Measurements from ENCODE around the gene ARHGAP40.

ARHGAP40 gene

DNA sequence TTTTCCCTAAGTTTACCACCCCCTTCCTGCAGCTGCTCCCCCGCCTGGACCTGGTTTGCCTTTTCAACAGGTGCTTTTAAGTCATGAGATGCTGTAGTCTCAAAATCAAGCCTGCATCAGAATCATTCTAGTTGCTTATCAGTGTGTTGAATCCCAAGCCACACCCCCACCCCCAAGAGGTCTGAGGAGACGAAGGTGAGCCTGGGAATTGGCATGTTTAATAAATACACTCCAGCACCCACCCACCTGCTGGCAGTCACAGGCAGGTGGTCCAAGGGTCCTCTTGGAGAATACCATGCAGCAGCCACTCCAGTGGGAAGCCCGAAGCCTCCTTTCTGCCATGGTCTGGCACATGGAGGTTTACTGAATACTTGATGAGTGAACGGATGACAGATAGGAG lies 21.7 kb upstream of the ARHGAP40 start:
- H3K9ac ChIP-seq (ENCODE audit: low read depth, low read length) = no peak overlapping the region
- no peak overlapping the region for H3K27ac ChIP-seq (ENCODE audit: low read length)
- H4K20me1 ChIP-seq (ENCODE audit: insufficient read depth, low read length) = no peaks in the 10 kb centered on the region
- H3K27me3 ChIP-seq (ENCODE audit: insufficient read depth, low read length, poor library complexity) = no peaks in the 10 kb centered on the region
- TF ChIP-seq, protein P1, sequence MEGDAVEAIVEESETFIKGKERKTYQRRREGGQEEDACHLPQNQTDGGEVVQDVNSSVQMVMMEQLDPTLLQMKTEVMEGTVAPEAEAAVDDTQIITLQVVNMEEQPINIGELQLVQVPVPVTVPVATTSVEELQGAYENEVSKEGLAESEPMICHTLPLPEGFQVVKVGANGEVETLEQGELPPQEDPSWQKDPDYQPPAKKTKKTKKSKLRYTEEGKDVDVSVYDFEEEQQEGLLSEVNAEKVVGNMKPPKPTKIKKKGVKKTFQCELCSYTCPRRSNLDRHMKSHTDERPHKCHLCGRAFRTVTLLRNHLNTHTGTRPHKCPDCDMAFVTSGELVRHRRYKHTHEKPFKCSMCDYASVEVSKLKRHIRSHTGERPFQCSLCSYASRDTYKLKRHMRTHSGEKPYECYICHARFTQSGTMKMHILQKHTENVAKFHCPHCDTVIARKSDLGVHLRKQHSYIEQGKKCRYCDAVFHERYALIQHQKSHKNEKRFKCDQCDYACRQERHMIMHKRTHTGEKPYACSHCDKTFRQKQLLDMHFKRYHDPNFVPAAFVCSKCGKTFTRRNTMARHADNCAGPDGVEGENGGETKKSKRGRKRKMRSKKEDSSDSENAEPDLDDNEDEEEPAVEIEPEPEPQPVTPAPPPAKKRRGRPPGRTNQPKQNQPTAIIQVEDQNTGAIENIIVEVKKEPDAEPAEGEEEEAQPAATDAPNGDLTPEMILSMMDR (IDR thresholded peaks at IDR 0.05; ENCODE audit: borderline replicate concordance, extremely low read depth, low read length, poor library complexity, severe bottlenecking) = no peak
- TF ChIP-seq EZH2 (IDR thresholded peaks at IDR 0.05; ENCODE audit: borderline replicate concordance, low read depth, low read length, severe bottlenecking) = no peak
- no peak overlapping the region for H2AFZ ChIP-seq (ENCODE audit: low read depth, low read length)
- no peak overlapping the region for H3K4me3 ChIP-seq (ENCODE audit: low read depth in 1 of 2, low read length in 2 of 2)
- H3K4me1 ChIP-seq (ENCODE audit: insufficient read depth, low read length) = no peaks in the 10 kb centered on the region
- DNase-seq (no peak), ATAC-seq (ENCODE audit: insufficient read depth, low read depth) (no peak)
- peaks cover 24% of the 10 kb centered on the region for H3K36me3 ChIP-seq (ENCODE audit: insufficient read depth, low read length)
- H3K4me2 ChIP-seq (ENCODE audit: insufficient read depth, low read length) = no peak overlapping the region
- H3K9me3 ChIP-seq (ENCODE audit: insufficient read depth, low read length, severe bottlenecking) = no peaks in the 10 kb centered on the region
- no peaks in the 10 kb centered on the region for H3K79me2 ChIP-seq (ENCODE audit: insufficient read depth, low read length)

DNA sequence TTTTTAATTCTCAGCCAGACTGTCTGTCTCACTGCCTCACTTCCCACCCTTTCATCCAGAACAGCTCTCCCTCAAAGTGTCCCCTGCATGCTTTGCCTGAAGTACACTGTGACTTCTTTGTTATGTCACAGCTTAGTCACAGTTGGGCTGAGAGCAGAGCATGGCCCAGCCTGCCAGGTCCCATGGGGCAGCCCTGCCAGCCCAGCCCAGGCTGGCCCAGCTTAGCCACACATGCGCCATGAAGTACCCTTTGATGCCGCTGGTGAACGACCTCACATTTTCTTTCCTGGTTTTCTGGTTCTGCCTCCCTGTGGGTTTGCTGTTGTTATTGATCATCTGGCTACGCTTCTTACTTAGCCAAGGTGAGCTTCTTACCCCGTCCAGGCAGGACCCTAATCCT lies 20.6 kb upstream of the ARHGAP40 start, which contains the start of gene ADIG:
TSS of gene ADIG (plus strand) at position 185 of the 400 bp plus-strand sequence. CDS start at position 239, 54 bp downstream.
- H4K20me1 ChIP-seq (ENCODE audit: insufficient read depth, low read length) = no peaks in the 10 kb centered on the region; the same call in 1 of the 2 replicates
- H2AFZ ChIP-seq (ENCODE audit: low read depth, low read length) = no peak within 1 kb of the TSS
- H3K27ac ChIP-seq (ENCODE audit: low read length) = no peak within 1 kb of the TSS
- ATAC-seq (ENCODE audit: insufficient read depth, low read depth) (peak; percentile 53; the same call in 2 of the 3 replicates), DNase-seq (no peak)
- H3K79me2 ChIP-seq (ENCODE audit: insufficient read depth, low read length) = no peaks in the 10 kb centered on the region
- no peak within 1 kb of the TSS for H3K4me2 ChIP-seq (ENCODE audit: insufficient read depth, low read length)
- H3K9me3 ChIP-seq (ENCODE audit: insufficient read depth, low read length, severe bottlenecking) = no peaks in the 10 kb centered on the region
- no peaks in the 10 kb centered on the region for H3K4me1 ChIP-seq (ENCODE audit: insufficient read depth, low read length)
- no peak within 1 kb of the TSS for H3K4me3 ChIP-seq (ENCODE audit: low read depth in 1 of 2, low read length in 2 of 2)
- H3K36me3 ChIP-seq (ENCODE audit: insufficient read depth, low read length) = peaks cover 13% of the 10 kb centered on the region; the same call in 1 of the 2 replicates
- no peak within 1 kb of the TSS for H3K9ac ChIP-seq (ENCODE audit: low read depth, low read length)
- TF ChIP-seq, protein P1 (IDR thresholded peaks at IDR 0.05; ENCODE audit: borderline replicate concordance, extremely low read depth, low read length, poor library complexity, severe bottlenecking) = no peak
- no peak for TF ChIP-seq EZH2 (IDR thresholded peaks at IDR 0.05; ENCODE audit: borderline replicate concordance, low read depth, low read length, severe bottlenecking)
- no peaks in the 10 kb centered on the region for H3K27me3 ChIP-seq (ENCODE audit: insufficient read depth, low read length, poor library complexity)

DNA sequence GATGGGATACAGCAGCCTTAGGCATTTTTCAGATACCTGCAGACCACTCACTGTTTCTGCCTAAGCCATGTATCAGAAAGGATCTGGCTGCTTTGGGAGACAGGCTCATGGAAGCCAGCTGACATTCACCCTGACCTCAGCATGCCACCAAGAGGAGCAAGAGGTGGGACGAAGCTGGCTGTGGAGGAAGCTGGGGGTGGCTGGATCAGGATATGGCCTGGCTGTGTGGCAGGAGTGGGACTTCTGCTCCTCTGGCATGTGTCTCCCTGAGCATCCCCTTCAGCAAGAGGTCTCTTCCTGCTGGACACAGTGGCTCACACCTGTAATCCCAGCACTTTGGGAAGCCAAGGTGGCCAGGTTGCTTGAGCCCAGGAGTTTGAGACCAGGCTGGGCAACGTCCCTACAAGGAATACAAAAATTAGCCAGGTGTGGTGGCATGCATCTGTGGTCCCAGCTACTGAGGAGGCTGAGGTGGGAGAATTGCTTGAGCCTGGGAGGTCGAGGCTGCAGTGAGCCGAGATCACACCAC lies 19.7 kb upstream of the ARHGAP40 start:
- no peak for DNase-seq
- Histone ChIP-seq H3K4me1 (ENCODE audit: insufficient read depth, low read length) (no peaks in the 10 kb centered on the region), H3K27me3 (ENCODE audit: insufficient read depth, low read length, poor library complexity) (no peaks in the 10 kb centered on the region), H3K79me2 (ENCODE audit: insufficient read depth, low read length) (no peaks in the 10 kb centered on the region), H3K27ac (ENCODE audit: low read length) (no peak overlapping the region), H2AFZ (ENCODE audit: low read depth, low read length) (no peak overlapping the region), H3K9ac (ENCODE audit: low read depth, low read length) (no peak overlapping the region), H3K36me3 (ENCODE audit: insufficient read depth, low read length) (peaks cover 5% of the 10 kb centered on the region; the same call in 1 of the 2 replicates), H4K20me1 (ENCODE audit: insufficient read depth, low read length) (no peaks in the 10 kb centered on the region; the same call in 1 of the 2 replicates), H3K9me3 (ENCODE audit: insufficient read depth, low read length, severe bottlenecking) (no peaks in the 10 kb centered on the region), H3K4me3 (ENCODE audit: low read depth in 1 of 2, low read length in 2 of 2) (no peak overlapping the region), H3K4me2 (ENCODE audit: insufficient read depth, low read length) (no peak overlapping the region)
- ATAC-seq (ENCODE audit: insufficient read depth, low read depth) = no peak
- TF ChIP-seq, protein P1 (IDR thresholded peaks at IDR 0.05; ENCODE audit: borderline replicate concordance, extremely low read depth, low read length, poor library complexity, severe bottlenecking) = no peak
- TF ChIP-seq EZH2 (IDR thresholded peaks at IDR 0.05; ENCODE audit: borderline replicate concordance, low read depth, low read length, severe bottlenecking) = no peak
